Measurements from ENCODE around the gene OSBPL9.

The OSBPL9 gene

DNA sequence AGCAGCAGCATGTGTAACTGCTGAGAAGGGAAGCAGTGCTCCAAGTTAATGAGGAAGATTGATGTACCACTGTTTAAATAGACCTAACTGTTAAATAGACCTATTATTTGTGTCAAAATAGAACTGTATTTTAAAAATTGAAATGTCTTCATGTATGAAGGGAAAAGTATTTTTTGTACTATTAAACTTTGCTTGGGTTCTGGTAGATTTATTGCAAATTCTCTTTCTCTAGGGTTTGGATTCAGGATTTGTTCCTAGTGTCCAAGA lies 128.3 kb downstream of the OSBPL9 start:
- DNase-seq, result no peak

DNA sequence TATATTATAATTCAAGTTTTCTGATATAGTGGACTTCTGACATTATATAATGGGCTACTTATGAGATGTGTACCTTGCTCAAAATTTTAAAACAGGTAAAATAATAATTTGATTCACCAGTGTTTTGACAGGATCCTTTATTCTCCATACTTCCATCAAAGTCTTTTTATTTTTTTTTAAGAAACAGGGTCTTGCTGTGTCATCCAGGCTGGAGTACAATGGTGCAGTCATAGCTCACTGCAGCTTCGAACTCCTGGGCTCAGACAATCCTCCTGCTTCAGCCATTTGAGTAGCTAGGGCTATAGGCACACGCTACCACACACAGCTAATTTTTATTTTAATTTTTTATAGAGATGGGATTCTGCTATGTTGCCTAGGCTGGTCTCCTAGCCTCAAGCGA lies 132.3 kb downstream of the OSBPL9 start:
- DNase-seq, result no peak

GRCh38 chr1:51750218-51750617 lies 133.3 kb downstream of the OSBPL9 start:
- no peak for DNase-seq

DNA sequence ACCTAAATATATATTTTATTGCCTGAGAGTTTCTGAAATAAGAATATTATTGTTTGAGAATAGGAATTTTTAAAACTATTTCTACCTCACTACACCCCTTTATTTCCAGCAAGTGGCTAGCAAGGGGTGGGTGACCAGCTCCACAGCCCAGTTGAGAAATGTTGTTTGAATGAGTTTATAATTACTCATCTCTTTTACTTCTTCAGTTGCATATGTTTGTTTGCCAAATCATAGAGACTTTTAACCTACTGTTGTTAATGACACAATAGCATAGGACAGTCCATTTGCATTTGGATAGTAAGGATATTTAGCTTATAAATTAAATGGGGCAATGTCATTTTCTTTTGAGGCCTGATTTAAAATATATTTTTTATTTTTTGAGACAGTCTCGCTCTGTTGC lies 133.8 kb downstream of the OSBPL9 start:
- DNase-seq, result no peak

- DNase-seq, result no peak
Observed at GRCh38 chr1:51752073-51752948, 135.4 kb downstream of the OSBPL9 start.

DNA sequence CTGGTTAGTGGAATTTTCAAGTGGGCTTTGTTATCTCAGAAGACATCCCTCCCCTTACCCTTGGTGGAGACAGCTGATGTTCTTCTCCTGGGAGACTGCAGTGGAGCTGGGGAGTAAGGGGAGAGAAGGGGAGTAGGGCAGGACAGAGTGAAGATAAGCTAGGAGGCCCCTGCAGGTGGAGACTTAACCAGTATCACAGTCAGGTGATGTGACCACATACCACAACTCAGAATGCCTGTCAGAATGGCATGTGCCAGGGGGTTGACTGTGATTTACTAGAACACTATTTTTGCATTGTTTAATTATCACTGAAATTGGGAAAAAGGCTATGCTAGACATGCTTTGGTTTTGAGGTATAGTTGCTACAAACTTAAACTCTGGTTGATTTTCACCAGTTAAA lies 137.1 kb downstream of the OSBPL9 start:
- DNase-seq, result no peak

DNA sequence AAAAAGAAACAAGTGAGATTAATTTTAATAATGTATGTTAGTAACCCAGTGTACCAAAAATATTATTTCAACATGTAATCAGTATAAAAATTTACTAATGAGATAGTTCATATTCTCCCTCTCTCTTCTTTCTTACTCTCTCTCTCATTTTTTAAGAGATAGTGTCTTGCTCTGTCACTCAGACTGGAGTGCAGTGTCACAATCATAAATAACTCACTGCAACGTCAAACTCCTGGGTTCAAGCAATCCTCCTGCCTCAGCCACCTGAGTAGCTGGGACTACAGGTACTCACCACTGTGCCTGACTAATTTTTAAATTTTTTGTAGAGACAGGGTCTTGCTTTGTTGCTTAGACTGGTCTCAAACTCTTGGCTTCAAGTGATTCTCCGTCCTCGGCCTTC lies 137.8 kb downstream of the OSBPL9 start:
- no peak for DNase-seq

- DNase-seq, result no peak
Observed at GRCh38 chr1:51755437-51755836, 138.5 kb downstream of the OSBPL9 start.

DNA sequence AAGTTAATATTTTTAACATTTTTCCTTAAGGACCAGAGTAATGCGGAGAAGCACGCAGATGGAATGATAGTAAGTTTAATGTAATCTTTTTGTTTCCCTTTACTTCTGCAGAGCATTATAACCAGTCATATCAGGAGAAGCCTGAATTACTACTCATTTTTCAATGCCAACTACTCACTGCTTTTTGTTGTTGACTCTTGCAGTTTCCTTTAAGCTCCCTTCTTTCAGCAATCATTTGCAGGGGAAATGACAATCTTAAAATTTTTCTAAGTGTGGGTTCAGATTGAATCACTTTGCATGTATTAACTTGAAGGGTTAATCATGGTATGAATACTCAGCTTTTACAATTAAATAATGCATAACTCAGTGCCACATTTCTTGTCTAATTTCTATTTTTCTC lies 139.4 kb downstream of the OSBPL9 start:
- no peak for DNase-seq

GRCh38 chr1:51758310-51758709 lies 141.4 kb downstream of the OSBPL9 start:
- DNase-seq, result no peak

- no peak for DNase-seq
Observed at GRCh38 chr1:51760872-51761271, 144.0 kb downstream of the OSBPL9 start.

- no peak for DNase-seq
Observed at GRCh38 chr1:51761351-51761750, 144.5 kb downstream of the OSBPL9 start.

GRCh38 chr1:51768971-51769588 lies 152.2 kb downstream of the OSBPL9 start:
- no peak for DNase-seq

GRCh38 chr1:51776408-51776807 lies 159.5 kb downstream of the OSBPL9 start:
- DNase-seq, result no peak

- DNase-seq, result no peak
Observed at GRCh38 chr1:51780927-51781326, 164.0 kb downstream of the OSBPL9 start.

- DNase-seq, result no peak
Observed at GRCh38 chr1:51784997-51785421, 168.1 kb downstream of the OSBPL9 start.

DNA sequence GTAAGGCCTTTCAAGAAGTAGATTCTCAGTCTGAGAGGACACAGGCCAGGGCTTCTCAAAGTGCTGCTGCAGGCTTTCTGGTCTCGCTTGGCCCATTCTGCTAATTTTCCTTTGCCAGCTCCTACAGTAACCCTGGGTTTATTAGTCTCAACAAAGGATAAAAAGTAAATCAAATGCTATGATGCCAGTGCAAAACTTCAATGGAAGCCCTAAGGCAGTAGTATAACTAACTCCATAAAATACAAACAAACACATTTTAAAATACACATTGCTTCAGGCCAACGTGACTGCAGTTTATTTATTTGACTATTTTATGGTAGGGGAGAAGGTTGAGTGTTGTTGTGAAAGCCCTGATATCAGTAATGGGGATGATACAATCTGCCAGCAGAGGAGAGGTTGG lies 172.0 kb downstream of the OSBPL9 start:
- no peak for DNase-seq

GRCh38 chr1:51789342-51789741 lies 172.4 kb downstream of the OSBPL9 start:
- no peak for DNase-seq

DNA sequence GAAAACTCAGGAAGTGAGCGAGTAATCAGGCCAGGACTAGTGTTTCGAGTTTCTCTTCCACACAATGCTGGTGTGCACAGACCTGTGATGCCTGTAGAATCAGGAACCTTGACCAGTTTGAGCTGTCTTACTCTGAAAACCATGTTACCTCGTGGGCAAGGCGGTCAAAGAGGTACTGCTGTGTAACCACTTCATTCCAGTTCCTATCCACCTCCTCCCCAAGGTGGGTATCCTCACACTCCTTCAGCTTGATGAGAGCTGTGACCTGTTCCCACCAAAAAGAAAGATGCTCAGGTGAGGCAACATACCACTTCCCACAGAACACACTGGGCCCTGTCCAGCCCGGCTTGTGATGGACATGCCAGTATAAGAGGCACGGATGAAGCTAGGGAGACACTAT lies 173.5 kb downstream of the OSBPL9 start:
- DNase-seq, result no peak

DNA sequence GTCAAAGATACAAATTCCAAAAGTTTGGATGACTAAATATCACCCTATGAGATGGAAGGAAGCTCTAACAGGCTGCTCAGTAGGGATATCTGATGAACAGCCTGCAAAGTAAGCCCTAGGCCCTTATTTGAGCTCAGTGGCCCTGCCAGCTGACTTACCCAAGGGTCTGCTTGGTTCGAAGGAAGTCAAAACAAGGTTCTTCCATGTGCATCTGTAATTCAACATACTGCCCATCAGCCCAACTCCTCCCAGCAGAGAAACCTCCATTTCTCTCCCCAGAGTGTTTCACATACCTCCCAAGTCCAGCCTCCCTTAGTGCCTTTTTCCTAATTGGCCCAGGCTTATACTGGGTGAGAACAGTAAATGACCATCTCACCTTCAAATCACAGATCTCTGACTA lies 175.0 kb downstream of the OSBPL9 start:
- no peak for DNase-seq

GRCh38 chr1:51792864-51793263 lies 176.0 kb downstream of the OSBPL9 start:
- DNase-seq, result no peak

DNA sequence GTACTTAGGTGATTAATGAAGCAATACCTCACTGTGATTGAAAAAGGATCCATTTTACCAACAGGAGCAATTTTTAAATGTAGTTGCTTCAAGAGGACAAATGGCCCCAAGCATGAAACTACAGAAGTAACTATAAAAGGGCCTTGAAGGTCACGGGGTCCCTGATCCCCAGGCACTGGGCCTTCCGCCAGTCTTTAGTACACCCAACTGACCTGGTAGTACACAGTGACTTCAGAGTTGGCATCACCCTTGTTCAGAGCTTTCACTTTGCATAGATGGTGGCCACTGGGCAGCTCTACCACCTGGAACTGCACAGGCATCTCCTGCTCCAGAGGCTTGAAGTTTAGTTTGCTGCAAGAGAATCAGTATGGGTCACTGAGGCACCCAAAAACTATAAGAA lies 177.4 kb downstream of the OSBPL9 start:
- DNase-seq, result no peak

DNA sequence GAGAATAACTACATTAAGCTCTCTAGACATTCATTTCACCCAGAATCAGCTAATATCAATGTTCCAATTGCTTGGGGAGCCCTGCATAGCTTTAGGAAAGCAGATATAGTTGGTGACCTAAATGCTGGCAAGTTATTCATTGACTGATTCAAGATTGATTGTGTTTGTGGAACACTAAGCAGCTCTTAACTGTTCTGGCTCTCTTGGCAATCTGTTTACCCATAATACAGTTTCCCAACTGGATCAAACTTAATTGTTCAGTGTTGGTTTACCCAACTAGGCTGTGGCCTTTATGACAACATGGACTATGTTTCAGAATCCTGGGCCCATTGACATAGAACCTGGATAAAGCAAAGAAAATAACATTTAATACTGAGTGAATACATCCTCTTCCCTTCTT lies 178.0 kb downstream of the OSBPL9 start:
- DNase-seq, result no peak

- DNase-seq, result no peak
Observed at GRCh38 chr1:51799372-51799771, 182.5 kb downstream of the OSBPL9 start.

DNA sequence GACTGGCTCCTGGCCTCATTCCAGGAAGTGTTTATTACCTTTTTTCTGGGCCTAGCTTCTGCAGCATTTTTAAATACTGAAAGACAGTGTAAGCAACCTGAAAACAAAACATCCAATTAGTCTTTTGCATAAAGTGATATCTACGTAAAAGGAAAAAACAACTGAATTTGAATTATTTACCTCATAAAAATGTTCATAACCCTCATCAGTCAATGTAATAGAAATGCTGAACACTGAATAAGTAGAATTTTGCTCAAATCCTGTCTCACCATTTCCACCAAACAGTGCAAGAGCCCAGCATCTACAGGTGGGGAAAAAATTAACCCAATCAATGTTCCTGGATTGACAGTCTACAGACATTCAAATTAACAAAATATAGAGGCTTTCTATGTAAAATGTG lies 197.6 kb downstream of the OSBPL9 start:
- no peak for DNase-seq
